Renal pelvis (tissue), 4 donors: ENCODE data around the gene TP53TG5. TPM values are rescaled to one million over a fixed set of nuclear protein-coding genes. Genes with fewer than 3 reads are reported as not detected.

Experiments
- DNase-seq: peaks from one replicate; pipeline ENCODE4 v3.0.0-alpha.2; 2013
- polyA plus RNA-seq, 3 donors: library from polyadenylated mRNA; unstranded; fragments of 120-200 nt; gene quantifications; one replicate each; pipeline ENCODE4 v1.2.1, GENCODE V29; 2013; ENCODE audit not compliant: insufficient read length in 3 of 3

Gene TP53TG5
- polyA plus RNA-seq, 3 donors = 1.3 to 3.0 (median 2.0) TPM

- peak; percentile 28 for DNase-seq
Observed at GRCh38 chr20:45406260-45407066, 28.3 kb upstream of the TP53TG5 start.

GRCh38 chr20:45405571-45406259, 27.6 kb upstream of the TP53TG5 start:
- DNase-seq = peak; percentile 23

GRCh38 chr20:45404438-45404837, 26.3 kb upstream of the TP53TG5 start:
- DNase-seq = no peak

- no peak for DNase-seq
Observed at GRCh38 chr20:45402946-45403345, 24.8 kb upstream of the TP53TG5 start.

GRCh38 chr20:45400346-45401031, 22.4 kb upstream of the TP53TG5 start:
- no peak for DNase-seq

GRCh38 chr20:45399018-45399417, 20.9 kb upstream of the TP53TG5 start:
- DNase-seq = no peak

- no peak for DNase-seq
Observed at GRCh38 chr20:45395114-45395415, 16.9 kb upstream of the TP53TG5 start.

GRCh38 chr20:45394221-45395113, 16.3 kb upstream of the TP53TG5 start:
- no peak for DNase-seq

- DNase-seq = no peak
Observed at GRCh38 chr20:45392733-45393132, 14.6 kb upstream of the TP53TG5 start.

GRCh38 chr20:45391559-45391958, 13.4 kb upstream of the TP53TG5 start:
- no peak for DNase-seq

- no peak for DNase-seq
Observed at GRCh38 chr20:45390931-45391330, 12.8 kb upstream of the TP53TG5 start.

GRCh38 chr20:45387274-45387673, 9.1 kb upstream of the TP53TG5 start:
- DNase-seq = no peak

GRCh38 chr20:45377269-45377668, 856 bp downstream of the TP53TG5 start:
- DNase-seq = peak; percentile 71

GRCh38 chr20:45374966-45375365, 3.2 kb downstream of the TP53TG5 start:
- no peak for DNase-seq

GRCh38 chr20:45374101-45374467, 4.0 kb downstream of the TP53TG5 start:
- DNase-seq = no peak

GRCh38 chr20:45373353-45374100, 4.6 kb downstream of the TP53TG5 start:
- DNase-seq = peak; percentile 82

- no peak for DNase-seq
Observed at GRCh38 chr20:45372646-45373352, 5.3 kb downstream of the TP53TG5 start.

- DNase-seq = no peak
Observed at GRCh38 chr20:45372241-45372640, 5.9 kb downstream of the TP53TG5 start.

- no peak for DNase-seq
Observed at GRCh38 chr20:45370571-45371160, 7.5 kb downstream of the TP53TG5 start.
